Globus pallidus (tissue), 1 donor: ENCODE measurements around the gene PCBP3.

Source experiments
- DNase-seq: peaks from one replicate; pipeline ENCODE4 v3.0.0-alpha.2; 2015; ENCODE audit warnings: low spot score

PCBP3 gene

GRCh38 chr21:45910548-45911221 lies 267.2 kb downstream of the PCBP3 start:
- DNase-seq, result peak; percentile 20

- DNase-seq, result no peak
These were observed 268.3 kb downstream of the PCBP3 start for GRCh38 chr21:45911806-45912325.

DNA sequence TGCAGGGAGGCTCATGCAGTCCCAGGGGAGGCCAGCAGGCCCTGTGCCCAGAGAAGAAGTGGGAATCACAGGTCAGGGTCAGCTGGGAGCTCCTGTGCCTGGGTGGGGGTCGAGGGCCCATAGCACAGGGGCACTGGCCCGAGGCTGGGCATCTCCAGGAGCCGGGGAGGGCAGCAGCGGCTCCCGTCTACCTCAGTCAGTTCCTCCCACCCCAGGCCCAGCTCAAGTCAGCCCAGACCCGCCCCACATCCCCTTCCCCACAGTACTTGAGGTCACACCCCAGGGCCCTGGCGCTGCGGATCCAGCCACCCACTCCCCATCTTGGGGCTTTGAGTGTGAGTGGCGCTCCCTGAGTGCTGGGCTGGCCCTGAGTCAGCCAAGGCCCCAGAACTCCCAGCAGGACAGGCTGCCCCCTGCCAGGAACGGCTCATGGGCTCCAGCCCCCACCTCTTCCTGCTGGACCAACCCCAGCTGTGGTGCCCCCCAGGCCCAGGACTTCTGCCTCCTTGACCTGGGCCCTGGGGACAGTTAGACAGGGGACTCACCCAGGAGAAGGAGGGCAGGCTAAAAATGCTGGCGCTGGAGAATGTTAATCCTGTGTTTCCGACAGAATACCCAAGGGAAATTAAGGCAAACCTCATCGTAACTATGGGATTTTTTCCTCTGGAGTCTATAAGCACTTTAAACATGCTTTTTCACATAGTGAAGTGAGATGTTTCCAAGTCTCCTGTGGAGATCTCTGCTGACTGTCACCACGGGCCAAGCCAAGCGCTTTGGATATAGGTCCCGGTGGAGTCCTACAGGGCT lies 269.3 kb downstream of the PCBP3 start:
- DNase-seq, result no peak

- no peak for DNase-seq
These were observed 269.9 kb downstream of the PCBP3 start for GRCh38 chr21:45913418-45913765.

- no peak for DNase-seq
These were observed 270.4 kb downstream of the PCBP3 start for GRCh38 chr21:45913886-45914285.

GRCh38 chr21:45914321-45914845 lies 270.9 kb downstream of the PCBP3 start:
- no peak for DNase-seq

DNA sequence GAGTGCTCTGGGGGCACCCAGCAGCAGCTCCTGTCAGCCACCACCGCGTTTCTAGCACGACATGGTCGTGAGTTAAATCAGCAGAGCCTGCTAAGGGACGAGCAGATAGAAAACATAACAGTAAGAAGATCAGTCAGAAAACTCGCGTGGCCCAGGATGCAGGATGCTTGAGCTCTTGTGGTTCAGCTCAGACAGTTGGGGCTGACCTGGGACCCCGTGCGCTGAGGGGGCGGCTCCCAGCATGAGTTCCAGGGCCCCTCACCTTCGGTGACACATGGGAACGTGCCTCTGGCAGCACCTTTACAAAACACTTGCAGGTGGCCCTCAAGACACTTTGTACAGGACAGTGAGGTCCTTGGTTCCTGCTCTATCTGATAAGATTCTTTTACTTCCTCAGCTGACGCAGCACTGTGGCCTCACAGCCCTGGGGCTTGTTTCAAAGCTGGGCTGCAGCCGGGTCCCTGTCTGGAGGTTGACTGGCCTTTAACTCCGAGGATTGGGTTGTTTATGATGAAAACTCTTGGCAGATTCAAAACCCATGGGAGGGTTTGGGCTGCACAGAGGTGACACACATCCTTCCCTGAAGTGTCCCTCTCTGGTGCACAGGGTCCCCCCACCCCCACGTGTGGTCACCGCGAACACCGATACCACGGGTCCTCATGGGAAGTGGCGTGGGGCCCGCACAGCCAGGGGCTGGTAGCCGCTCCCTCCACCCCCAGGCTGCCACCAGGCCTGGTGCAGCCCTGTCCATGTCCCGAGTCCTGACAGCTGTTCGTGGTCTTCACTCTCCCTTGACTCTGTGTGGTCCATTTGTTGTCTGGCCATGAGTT lies 272.7 kb downstream of the PCBP3 start:
- no peak for DNase-seq

- no peak for DNase-seq
These were observed 273.7 kb downstream of the PCBP3 start for GRCh38 chr21:45917241-45917640.

DNA sequence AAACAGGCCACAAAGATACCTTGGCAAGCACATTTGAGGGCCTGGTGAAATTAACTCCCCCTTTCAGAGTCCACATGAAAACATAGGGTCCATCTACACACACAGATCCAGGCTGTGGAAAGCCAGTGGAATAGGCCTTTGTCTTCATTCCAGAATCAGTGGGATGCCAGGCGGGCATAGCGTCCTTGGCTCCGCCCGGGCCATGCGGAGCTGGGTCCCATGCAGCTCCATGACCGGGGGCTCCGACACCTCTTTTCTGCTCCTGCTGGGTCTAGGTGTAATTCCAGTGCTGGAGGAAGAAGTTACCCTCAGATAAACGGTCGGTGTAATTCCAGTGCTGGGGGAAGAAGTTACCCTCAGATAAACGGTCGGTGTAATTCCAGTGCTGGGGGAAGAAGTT lies 274.5 kb downstream of the PCBP3 start:
- no peak for DNase-seq

DNA sequence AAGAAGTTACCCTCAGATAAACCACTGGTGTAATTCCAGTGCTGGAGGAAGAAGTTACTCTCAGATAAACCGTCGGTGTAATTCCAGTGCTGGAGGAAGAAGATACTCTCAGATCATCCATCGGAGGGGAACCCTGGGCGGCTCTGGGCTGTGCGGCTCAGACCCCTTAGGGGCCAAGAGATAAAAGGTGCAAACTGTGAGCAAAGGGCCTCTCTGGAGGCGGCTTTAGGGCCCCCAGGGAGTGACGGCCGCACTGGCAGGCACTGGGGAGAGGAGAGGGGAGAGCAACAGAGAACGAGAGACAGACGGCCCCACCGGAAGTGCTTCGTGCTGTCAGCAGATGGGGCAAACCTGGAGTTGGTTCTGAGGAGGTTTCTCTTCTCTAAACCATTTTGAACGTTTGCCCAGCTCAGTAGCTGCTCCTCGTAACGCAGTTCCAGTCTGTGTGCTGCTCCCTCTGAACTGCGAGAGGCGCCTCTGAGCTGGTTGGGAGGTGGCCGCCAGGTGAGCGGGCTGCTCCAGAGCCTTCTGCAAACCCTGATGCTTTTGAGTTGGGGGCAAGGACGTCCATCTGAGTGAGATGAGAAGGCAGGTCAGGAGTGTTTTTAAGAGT lies 275.4 kb downstream of the PCBP3 start:
- no peak for DNase-seq

GRCh38 chr21:45919593-45919992 lies 276.1 kb downstream of the PCBP3 start:
- no peak for DNase-seq

- no peak for DNase-seq
These were observed 277.5 kb downstream of the PCBP3 start for GRCh38 chr21:45920824-45921600.

DNA sequence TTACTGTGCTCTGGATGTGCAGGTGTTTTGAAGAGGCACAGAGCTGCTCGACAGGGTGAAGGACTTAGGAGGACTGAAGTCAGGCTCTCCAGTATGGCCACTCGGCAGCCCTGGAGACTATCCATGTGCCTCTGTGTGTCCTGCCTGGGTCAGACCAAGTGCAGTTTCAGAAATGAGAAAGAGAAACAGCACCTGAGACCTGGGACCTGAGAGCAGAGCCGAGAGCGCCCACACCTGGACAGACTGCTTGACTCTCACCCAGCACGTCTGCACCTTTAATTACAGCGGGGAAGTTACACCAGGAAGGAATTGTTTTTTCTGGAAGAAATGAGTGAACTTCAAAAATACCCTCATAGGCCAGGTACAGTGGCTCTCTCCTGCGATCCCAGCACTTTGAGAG lies 278.4 kb downstream of the PCBP3 start:
- no peak for DNase-seq

GRCh38 chr21:45922648-45923047 lies 279.1 kb downstream of the PCBP3 start:
- DNase-seq, result peak; percentile 38

DNA sequence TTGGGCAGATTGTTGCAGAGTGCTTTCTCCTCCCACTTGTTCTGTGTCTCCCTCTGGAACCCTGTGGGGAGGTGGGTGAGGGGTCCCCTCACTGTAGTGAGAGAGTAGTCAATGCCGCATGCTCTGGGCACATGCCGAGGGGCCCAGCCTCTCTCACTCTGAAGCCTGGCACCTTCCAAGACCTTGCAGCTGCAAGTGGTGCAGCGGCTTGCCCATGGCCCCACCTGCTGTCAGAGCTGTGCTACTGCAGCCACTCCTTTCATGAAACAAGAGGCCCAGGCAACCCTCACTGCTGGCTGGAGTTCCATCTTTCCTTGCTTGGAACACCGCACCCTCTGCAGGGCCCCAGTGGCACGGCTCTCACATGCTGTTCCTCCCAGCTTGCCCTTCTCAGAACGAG lies 279.6 kb downstream of the PCBP3 start:
- peak; percentile 78 for DNase-seq

- no peak for DNase-seq
These were observed 282.8 kb downstream of the PCBP3 start for GRCh38 chr21:45926281-45926680.

DNA sequence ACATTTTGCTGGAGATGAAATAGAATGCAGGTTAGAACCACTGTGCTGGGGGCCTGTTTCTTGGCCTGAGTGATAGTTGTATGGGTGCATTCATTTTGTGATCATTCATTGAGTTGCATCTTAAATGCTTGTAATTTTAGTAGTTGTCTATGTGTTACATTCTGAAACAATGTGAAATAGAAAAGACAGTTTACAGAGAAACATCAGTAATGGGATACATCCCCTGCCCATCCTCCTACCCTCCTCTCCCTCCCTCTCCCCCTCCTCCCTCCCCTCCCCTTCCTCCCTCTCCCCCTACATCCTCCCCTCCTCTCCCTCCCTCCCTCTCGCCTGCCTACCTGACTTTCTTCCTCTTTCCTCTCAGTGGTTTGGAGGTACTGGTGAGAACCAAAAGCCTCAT lies 283.5 kb downstream of the PCBP3 start:
- no peak for DNase-seq

- no peak for DNase-seq
These were observed 284.6 kb downstream of the PCBP3 start for GRCh38 chr21:45927851-45928850.

- no peak for DNase-seq
These were observed 285.9 kb downstream of the PCBP3 start for GRCh38 chr21:45929449-45929848.

DNA sequence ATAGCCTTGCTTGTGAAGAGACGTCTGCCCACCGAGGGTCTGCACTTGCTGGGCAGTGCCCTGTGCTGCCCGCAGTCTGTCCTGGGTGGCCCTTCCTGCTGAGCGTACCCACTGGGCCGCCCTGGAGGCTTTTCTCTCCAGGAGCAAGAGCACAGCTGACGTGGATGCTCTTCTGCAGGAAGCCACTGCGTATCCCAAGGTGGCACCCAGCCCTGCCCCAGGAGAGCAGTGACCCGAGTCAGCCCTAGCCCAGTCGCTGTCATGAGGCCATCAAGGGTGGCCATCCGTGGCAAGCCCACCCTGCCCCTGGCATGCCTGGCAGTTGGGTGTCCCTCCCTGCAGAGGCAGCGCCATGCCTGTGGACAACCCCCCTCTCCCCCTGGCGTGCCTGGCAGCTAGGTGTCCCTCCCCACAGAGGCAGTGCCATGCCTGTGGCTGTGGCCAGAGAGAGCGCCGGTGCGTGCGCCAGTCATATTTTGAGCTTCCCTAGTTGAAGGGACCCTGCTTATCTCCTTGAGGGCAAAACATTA lies 286.8 kb downstream of the PCBP3 start:
- no peak for DNase-seq
